Astrocyte (in vitro differentiated cells and primary cell): ENCODE data around the gene RUNX3. TPM values are rescaled to one million over a fixed set of nuclear protein-coding genes. Genes with fewer than 3 reads are reported as not detected.

ENCODE experiments used
- DNase-seq: peaks from one replicate; pipeline ENCODE4 v3.0.0-alpha.2; 2010; ENCODE audit warnings: low read depth
- FAIRE-seq: peaks from 2 replicates; lab custom pipeline; 2011; peaks lifted over from hg19 to GRCh38; lab: Jason Lieb, UNC
- H2AFZ ChIP-seq: 2 replicates; pipeline ENCODE4 v1.6.0; 2012; ENCODE audit warnings: low read depth, low read length, inconsistent platforms
- H3K27ac ChIP-seq: 2 replicates; pipeline ENCODE4 v1.5.1; 2011; ENCODE audit warnings: low read depth, low read length, inconsistent platforms
- H3K27me3 ChIP-seq: 2 replicates; pipeline ENCODE4 v1.6.0; 2011; ENCODE audit warnings: low read length, inconsistent platforms; ENCODE audit not compliant: insufficient read depth
- H3K36me3 ChIP-seq: 2 replicates; pipeline ENCODE4 v1.5.1; 2011; ENCODE audit warnings: low read length, inconsistent platforms; ENCODE audit not compliant: insufficient read depth
- H3K4me1 ChIP-seq: 2 replicates; pipeline ENCODE4 v1.5.1; 2011; ENCODE audit warnings: low read length, inconsistent platforms; ENCODE audit not compliant: insufficient read depth
- H3K4me2 ChIP-seq: 2 replicates; pipeline ENCODE4 v1.6.0; 2012; ENCODE audit warnings: low read length, inconsistent platforms
- H3K4me3 ChIP-seq: 2 replicates; pipeline ENCODE4 v1.5.1; 2011; ENCODE audit warnings: low read depth, mild to moderate bottlenecking, low read length, inconsistent platforms; ENCODE audit not compliant: insufficient read depth
- H3K79me2 ChIP-seq: 2 replicates; pipeline ENCODE4 v1.6.0; 2012; ENCODE audit warnings: mild to moderate bottlenecking, low read length, inconsistent platforms; ENCODE audit not compliant: insufficient read depth
- H3K9ac ChIP-seq: 2 replicates; pipeline ENCODE4 v1.6.0; 2012; ENCODE audit warnings: mild to moderate bottlenecking, low read length, inconsistent platforms
- H3K9me3 ChIP-seq: 2 replicates; pipeline ENCODE4 v1.5.1; 2012; ENCODE audit warnings: low read depth, mild to moderate bottlenecking, low read length, inconsistent platforms; ENCODE audit not compliant: insufficient read depth
- H4K20me1 ChIP-seq: 2 replicates; pipeline ENCODE4 v1.6.0; 2012; ENCODE audit warnings: low read length, inconsistent platforms; ENCODE audit not compliant: insufficient read depth
- H3K27ac Mint-ChIP-seq: one replicate; pipeline ENCODE4 v1.8.0; 2021; ENCODE audit warnings: mild to moderate bottlenecking, mixed read lengths; ENCODE audit not compliant: unreplicated experiment
- H3K27me3 Mint-ChIP-seq: one replicate; pipeline ENCODE4 v1.8.0; 2021; ENCODE audit warnings: low read depth, mixed read lengths; ENCODE audit not compliant: unreplicated experiment
- H3K36me3 Mint-ChIP-seq: one replicate; pipeline ENCODE4 v1.8.0; 2021; ENCODE audit warnings: low read depth, mixed read lengths; ENCODE audit not compliant: unreplicated experiment
- H3K4me1 Mint-ChIP-seq: one replicate; pipeline ENCODE4 v1.8.0; 2021; ENCODE audit warnings: low read depth, mixed read lengths; ENCODE audit not compliant: unreplicated experiment
- H3K4me3 Mint-ChIP-seq: one replicate; pipeline ENCODE4 v1.8.0; 2021; ENCODE audit warnings: mild to moderate bottlenecking, moderate library complexity, mixed read lengths; ENCODE audit not compliant: unreplicated experiment
- H3K9me3 Mint-ChIP-seq: one replicate; pipeline ENCODE4 v1.8.0; 2021; ENCODE audit warnings: mild to moderate bottlenecking, mixed read lengths; ENCODE audit not compliant: unreplicated experiment
- EZH2 ChIP-seq: IDR thresholded peaks from 2 replicates; pipeline ENCODE4 v1.6.1; 2012; ENCODE audit warnings: mild to moderate bottlenecking, low read length, inconsistent platforms; ENCODE audit not compliant: insufficient read depth
- total RNA-seq: library from RNA; stranded (reverse); gene quantifications from 2 replicates; pipeline ENCODE4 v1.2.1, GENCODE V29; 2021
- TF ChIP-seq, protein P1 (sequence below): IDR thresholded peaks from 2 replicates; pipeline ENCODE4 v1.5.1; 2011; ENCODE audit warnings: low read depth, mild to moderate bottlenecking, inconsistent platforms, low read length, moderate library complexity; ENCODE audit not compliant: insufficient read depth

RUNX3 gene
- total RNA-seq, 1 donor from 2014 or later = 2.5 TPM

DNA sequence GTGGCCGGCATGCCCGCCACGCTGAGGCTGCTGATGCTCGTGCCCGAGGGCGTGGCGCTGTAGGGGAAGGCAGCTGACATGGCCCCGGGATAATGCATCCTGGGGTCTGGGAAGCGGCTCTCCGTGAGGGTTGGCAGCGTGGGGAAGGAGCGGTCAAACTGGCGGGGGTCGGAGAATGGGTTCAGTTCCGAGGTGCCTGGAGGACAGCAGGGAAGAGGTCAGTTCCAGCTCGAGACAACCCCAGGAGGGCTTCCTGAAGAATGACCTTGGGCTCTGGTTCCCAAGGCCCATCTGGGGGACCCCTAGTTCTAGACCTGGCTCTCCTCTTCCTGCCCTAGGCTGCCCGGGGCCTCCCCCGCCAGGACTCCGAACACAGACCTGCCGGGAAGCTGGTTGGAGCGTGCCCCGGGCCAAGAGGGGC lies 27.6 kb downstream of the RUNX3 start:
- FAIRE-seq (no peak), DNase-seq (no peak)
- H3K36me3 ChIP-seq = no peaks in the 10 kb centered on the region
- H3K4me3 ChIP-seq = no peak overlapping the region
- no peaks in the 10 kb centered on the region for H4K20me1 ChIP-seq
- no peak overlapping the region for H3K4me3 Mint-ChIP-seq
- H3K27ac ChIP-seq = no peak overlapping the region
- H2AFZ ChIP-seq = no peak overlapping the region
- H3K79me2 ChIP-seq = no peaks in the 10 kb centered on the region
- H3K9ac ChIP-seq = no peak overlapping the region
- H3K4me1 Mint-ChIP-seq = no peaks in the 10 kb centered on the region
- no peaks in the 10 kb centered on the region for H3K9me3 Mint-ChIP-seq
- H3K27me3 ChIP-seq = peaks cover 19% of the 10 kb centered on the region
- no peaks in the 10 kb centered on the region for H3K4me1 ChIP-seq
- H3K9me3 ChIP-seq = no peaks in the 10 kb centered on the region
- no peak for TF ChIP-seq EZH2
- TF ChIP-seq, protein P1, sequence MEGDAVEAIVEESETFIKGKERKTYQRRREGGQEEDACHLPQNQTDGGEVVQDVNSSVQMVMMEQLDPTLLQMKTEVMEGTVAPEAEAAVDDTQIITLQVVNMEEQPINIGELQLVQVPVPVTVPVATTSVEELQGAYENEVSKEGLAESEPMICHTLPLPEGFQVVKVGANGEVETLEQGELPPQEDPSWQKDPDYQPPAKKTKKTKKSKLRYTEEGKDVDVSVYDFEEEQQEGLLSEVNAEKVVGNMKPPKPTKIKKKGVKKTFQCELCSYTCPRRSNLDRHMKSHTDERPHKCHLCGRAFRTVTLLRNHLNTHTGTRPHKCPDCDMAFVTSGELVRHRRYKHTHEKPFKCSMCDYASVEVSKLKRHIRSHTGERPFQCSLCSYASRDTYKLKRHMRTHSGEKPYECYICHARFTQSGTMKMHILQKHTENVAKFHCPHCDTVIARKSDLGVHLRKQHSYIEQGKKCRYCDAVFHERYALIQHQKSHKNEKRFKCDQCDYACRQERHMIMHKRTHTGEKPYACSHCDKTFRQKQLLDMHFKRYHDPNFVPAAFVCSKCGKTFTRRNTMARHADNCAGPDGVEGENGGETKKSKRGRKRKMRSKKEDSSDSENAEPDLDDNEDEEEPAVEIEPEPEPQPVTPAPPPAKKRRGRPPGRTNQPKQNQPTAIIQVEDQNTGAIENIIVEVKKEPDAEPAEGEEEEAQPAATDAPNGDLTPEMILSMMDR = no peak
- H3K36me3 Mint-ChIP-seq = no peaks in the 10 kb centered on the region
- peaks cover 25% of the 10 kb centered on the region for H3K27me3 Mint-ChIP-seq
- H3K4me2 ChIP-seq = no peak overlapping the region
- H3K27ac Mint-ChIP-seq = no peak overlapping the region

DNA sequence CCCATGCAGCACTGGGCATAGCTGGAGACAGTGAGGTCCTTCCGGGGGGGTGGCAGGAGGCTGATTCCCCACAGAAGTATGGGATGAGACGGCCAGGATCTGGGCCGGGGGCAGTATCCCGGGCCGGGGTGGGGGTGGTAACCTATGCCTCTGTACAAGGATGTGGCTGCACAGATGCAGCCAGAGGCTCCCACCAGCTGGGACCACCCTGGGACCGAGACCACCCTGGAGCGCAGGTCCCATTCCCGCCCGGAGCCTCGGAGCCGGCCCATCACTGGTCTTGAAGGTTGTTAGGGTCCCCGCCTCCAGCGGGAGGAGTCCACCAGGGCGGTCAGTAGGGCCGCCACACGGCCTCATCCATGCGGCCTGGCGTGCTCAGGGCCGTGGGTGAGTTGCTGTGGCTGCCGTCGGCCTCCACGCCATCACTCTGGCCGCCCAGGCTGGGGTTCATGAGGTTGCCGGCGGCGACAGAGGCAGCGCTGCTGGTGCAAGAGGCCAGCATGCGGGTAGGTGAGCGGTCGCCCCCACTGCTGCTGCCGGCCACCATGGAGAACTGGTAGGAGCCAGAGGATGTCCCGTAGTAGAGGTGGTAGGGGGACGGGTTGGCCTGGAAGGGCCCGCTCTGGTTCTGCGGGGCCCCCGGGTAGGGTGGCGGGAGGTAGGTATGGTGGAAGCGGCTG lies 28.1 kb downstream of the RUNX3 start:
- no peak overlapping the region for H3K27ac Mint-ChIP-seq
- H3K9me3 ChIP-seq = no peaks in the 10 kb centered on the region
- no peak overlapping the region for H3K27ac ChIP-seq
- no peak overlapping the region for H3K9ac ChIP-seq
- peaks cover 19% of the 10 kb centered on the region for H3K27me3 ChIP-seq
- TF ChIP-seq, protein P1 = no peak
- TF ChIP-seq EZH2 = no peak
- H3K79me2 ChIP-seq = no peaks in the 10 kb centered on the region
- peaks cover 25% of the 10 kb centered on the region for H3K27me3 Mint-ChIP-seq
- no peaks in the 10 kb centered on the region for H3K36me3 Mint-ChIP-seq
- H3K4me3 ChIP-seq = no peak overlapping the region
- no peak overlapping the region for H3K4me2 ChIP-seq
- H3K4me1 ChIP-seq = no peaks in the 10 kb centered on the region
- DNase-seq (no peak), FAIRE-seq (no peak)
- no peaks in the 10 kb centered on the region for H3K4me1 Mint-ChIP-seq
- H4K20me1 ChIP-seq = no peaks in the 10 kb centered on the region
- no peaks in the 10 kb centered on the region for H3K9me3 Mint-ChIP-seq
- H3K4me3 Mint-ChIP-seq = no peak overlapping the region
- no peaks in the 10 kb centered on the region for H3K36me3 ChIP-seq
- H2AFZ ChIP-seq = no peak overlapping the region
